Nephron (organoid): Measurements from ENCODE around the gene SUSD5.
"Not testable (repeated sequence)": the region's sequence is repeated elsewhere in the genome, so short reads cannot be mapped to it uniquely, and the experiment has no call there.

Source experiments
- H3K27ac Mint-ChIP-seq, 3 experiments: 2 replicates each; pipeline ENCODE4 v1.8.0; 2020; ENCODE audit warnings: mixed read lengths in 3 of 3, mild to moderate bottlenecking in 2 of 3, moderate library complexity in 1 of 3
- H3K27me3 Mint-ChIP-seq: 2 replicates; pipeline ENCODE4 v1.8.0; 2021; ENCODE audit warnings: low read depth, mild to moderate bottlenecking, moderate library complexity, mixed read lengths
- H3K36me3 Mint-ChIP-seq: 2 replicates; pipeline ENCODE4 v1.8.0; 2020; ENCODE audit warnings: low read depth, mixed read lengths
- H3K4me1 Mint-ChIP-seq: 2 replicates; pipeline ENCODE4 v1.8.0; 2020; ENCODE audit warnings: mixed read lengths
- H3K4me3 Mint-ChIP-seq, 3 experiments: 2 replicates each; pipeline ENCODE4 v1.8.0; 2020; ENCODE audit warnings: mild to moderate bottlenecking in 3 of 3, mixed read lengths in 3 of 3, moderate library complexity in 2 of 3
- H3K9me3 Mint-ChIP-seq: 2 replicates; pipeline ENCODE4 v1.8.0; 2020; ENCODE audit warnings: mixed read lengths
- CTCF ChIP-seq, 3 experiments: fragments of 200-600 bp; sonication (generic); IDR thresholded peaks; one replicate each; pipeline ENCODE4 v1.5.0; 2021; ENCODE audit warnings: antibody characterized with exemption in 3 of 3; ENCODE audit not compliant: unreplicated experiment in 3 of 3

Gene SUSD5

DNA sequence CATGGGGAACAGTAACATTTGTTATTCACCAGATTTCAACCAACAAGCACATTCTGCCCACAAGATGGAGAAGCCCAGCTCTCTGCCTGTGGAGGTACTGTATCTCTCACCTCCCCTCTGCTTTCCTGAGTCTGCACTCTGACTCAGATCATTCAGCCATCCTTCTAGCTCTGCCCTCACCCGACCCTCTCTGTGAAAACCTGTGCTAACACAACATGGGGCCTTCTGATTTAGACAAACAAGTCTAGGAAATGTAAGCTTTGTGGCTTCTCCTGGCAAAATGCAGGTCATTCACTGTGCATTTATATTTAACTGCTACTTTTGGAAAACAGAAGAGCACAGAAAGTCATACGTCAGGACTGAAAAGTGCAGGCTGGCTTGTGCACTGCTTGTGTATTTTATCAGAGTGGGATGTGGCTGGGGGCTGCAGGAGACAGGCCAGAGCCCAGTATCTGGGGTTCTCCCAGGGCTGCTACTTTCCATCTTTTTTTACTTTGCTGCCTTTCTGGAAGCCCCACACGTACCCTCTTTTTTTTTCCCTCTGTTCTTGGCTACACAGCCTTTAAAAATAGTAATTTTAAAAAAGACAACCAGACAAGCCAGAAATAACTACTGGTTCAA, 50.8 kb downstream of the SUSD5 start:
- Mint-ChIP-seq H3K36me3 (no peaks in the 10 kb centered on the region), H3K27ac (peak overlapping the region in 1 of 3 experiments; percentile 39), H3K27me3 (peaks cover 4% of the 10 kb centered on the region), H3K4me1 (peaks cover 10% of the 10 kb centered on the region), H3K9me3 (no peaks in the 10 kb centered on the region), H3K4me3 (no peak overlapping the region)
- no peak for TF ChIP-seq CTCF (IDR thresholded peaks at IDR 0.05; ENCODE audit: unreplicated experiment in 3 of 3)

DNA sequence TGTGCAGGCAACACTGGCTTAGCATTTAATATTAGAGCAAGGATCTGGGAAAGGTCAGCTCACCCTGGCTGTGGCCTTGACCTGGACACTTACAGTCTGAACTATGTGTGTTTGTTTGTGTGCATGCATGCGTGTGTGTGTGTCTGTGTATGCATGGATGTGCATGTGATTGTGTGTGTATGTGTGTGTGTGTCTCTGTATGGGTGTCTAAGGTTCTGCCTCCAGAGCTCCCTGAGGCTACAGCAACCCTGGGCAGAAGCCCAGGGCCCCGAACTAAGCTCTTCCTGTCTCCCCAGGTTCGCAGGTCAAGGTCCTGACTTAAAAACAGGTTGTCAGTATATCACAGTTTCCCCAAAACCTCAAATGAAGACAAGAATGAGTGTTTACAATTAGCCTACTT, 51.3 kb downstream of the SUSD5 start:
- TF ChIP-seq CTCF (IDR thresholded peaks at IDR 0.05; ENCODE audit: unreplicated experiment in 3 of 3): no peak
- Mint-ChIP-seq H3K9me3 (no peaks in the 10 kb centered on the region), H3K36me3 (no peaks in the 10 kb centered on the region), H3K4me3 (no peak overlapping the region), H3K4me1 (peaks cover 10% of the 10 kb centered on the region), H3K27ac (peak overlapping the region in 1 of 3 experiments; percentile 39), H3K27me3 (peaks cover 4% of the 10 kb centered on the region)

GRCh38 chr3:33166095-33166494, 52.5 kb downstream of the SUSD5 start:
- Mint-ChIP-seq H3K36me3 (no peaks in the 10 kb centered on the region), H3K27ac (no peak overlapping the region), H3K4me1 (peaks cover 10% of the 10 kb centered on the region), H3K27me3 (peaks cover 4% of the 10 kb centered on the region), H3K9me3 (no peaks in the 10 kb centered on the region), H3K4me3 (no peak overlapping the region)
- no peak for TF ChIP-seq CTCF (IDR thresholded peaks at IDR 0.05; ENCODE audit: unreplicated experiment in 3 of 3)

- peaks cover 10% of the 10 kb centered on the region for H3K4me1 Mint-ChIP-seq
- H3K36me3 Mint-ChIP-seq: no peaks in the 10 kb centered on the region
- peaks cover 4% of the 10 kb centered on the region for H3K27me3 Mint-ChIP-seq
- no peak for TF ChIP-seq CTCF (IDR thresholded peaks at IDR 0.05; ENCODE audit: unreplicated experiment in 3 of 3)
- H3K27ac Mint-ChIP-seq: no peak overlapping the region
- no peaks in the 10 kb centered on the region for H3K9me3 Mint-ChIP-seq
- H3K4me3 Mint-ChIP-seq: no peak overlapping the region
These were observed 53.2 kb downstream of the SUSD5 start for GRCh38 chr3:33165372-33165771.

GRCh38 chr3:33162621-33163020, 56.0 kb downstream of the SUSD5 start:
- not testable (repeated sequence) for H3K4me3 Mint-ChIP-seq, H3K27me3 Mint-ChIP-seq, H3K4me1 Mint-ChIP-seq, H3K27ac Mint-ChIP-seq, H3K9me3 Mint-ChIP-seq, H3K36me3 Mint-ChIP-seq

DNA sequence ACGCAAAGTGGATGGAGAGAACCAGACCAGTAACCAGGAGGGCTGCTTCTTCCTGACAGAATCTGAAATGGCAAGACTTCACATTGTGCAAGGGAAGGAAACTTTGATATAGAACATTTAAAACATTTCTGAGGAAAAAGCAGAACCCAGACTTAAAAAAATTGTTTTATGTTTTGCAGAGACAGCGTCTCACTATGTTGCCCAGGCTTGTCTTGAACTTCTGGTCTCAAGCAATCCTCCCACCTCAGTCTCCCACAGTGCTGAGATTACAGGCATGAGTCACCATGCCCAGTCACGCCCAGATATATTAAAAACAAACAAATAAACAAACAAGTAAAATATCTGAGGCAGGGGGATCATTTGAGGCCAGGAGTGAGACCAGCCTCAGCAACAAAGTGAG, 58.6 kb downstream of the SUSD5 start:
- H3K27me3 Mint-ChIP-seq: no peaks in the 10 kb centered on the region
- no peaks in the 10 kb centered on the region for H3K9me3 Mint-ChIP-seq
- H3K4me3 Mint-ChIP-seq: no peak overlapping the region
- TF ChIP-seq CTCF (IDR thresholded peaks at IDR 0.05; ENCODE audit: unreplicated experiment in 3 of 3): no peak
- peaks cover 13% of the 10 kb centered on the region for H3K4me1 Mint-ChIP-seq
- no peaks in the 10 kb centered on the region for H3K36me3 Mint-ChIP-seq
- H3K27ac Mint-ChIP-seq: no peak overlapping the region
